Psoas muscle (tissue), 8 donors: Measurements from ENCODE around the gene NSD2. TPM values are rescaled to one million over a fixed set of nuclear protein-coding genes. Genes with fewer than 3 reads are reported as not detected.

Source experiments
- ATAC-seq, 4 donors: fragments of 200-7000 bp; cut with Tn5 transposase; one replicate each; pipeline ENCODE4 v1.9.1; 2020; ENCODE audit warnings: moderate library complexity in 3 of 4, mild to moderate bottlenecking in 2 of 4
- DNase-seq, 2 donors: peaks; one replicate each; pipeline ENCODE4 v3.0.0-alpha.2; 2020
- H3K27ac ChIP-seq: fragments of 200-600 bp; one replicate; pipeline ENCODE4 v1.8.0; 2022
- H3K27me3 ChIP-seq, 3 donors: fragments of 200-600 bp in 1 of 3; one replicate each; pipeline versions ENCODE4 v1.6.1 to v1.8.0; 2013 to 2022; ENCODE audit warnings: low read length in 2 of 3, mild to moderate bottlenecking in 2 of 3, moderate library complexity in 1 of 3; ENCODE audit not compliant: insufficient read depth in 3 of 3
- H3K36me3 ChIP-seq, 2 donors: fragments of 200-600 bp in 1 of 2; one replicate each; pipeline versions ENCODE4 v1.6.1 to v1.8.0; 2013 to 2022; ENCODE audit warnings: low read depth in 1 of 2, mild to moderate bottlenecking in 1 of 2, moderate library complexity in 1 of 2; ENCODE audit not compliant: insufficient read depth in 1 of 2
- H3K4me1 ChIP-seq: fragments of 200-600 bp; one replicate; pipeline ENCODE4 v1.8.0; 2022
- H3K4me3 ChIP-seq: fragments of 200-600 bp; one replicate; pipeline ENCODE4 v1.8.0; 2022; ENCODE audit warnings: mild to moderate bottlenecking
- H3K9me3 ChIP-seq: fragments of 200-600 bp; one replicate; pipeline ENCODE4 v1.8.0; 2022
- CTCF ChIP-seq: fragments of 200-600 bp; IDR thresholded peaks from one replicate; pipeline ENCODE4 v1.8.0; 2022; ENCODE audit warnings: antibody characterized with exemption
- WGBS, 3 donors: extraction: QIAGEN DNeasy Blood & Tissue Kit; methylation state at CpG; one replicate each; pipeline versions ENCODE4 v1.1.6 to v1.1.7; 2013; 5-methylcytosine and 5-hydroxymethylcytosine counted together
- intact Hi-C, 2 donors: fragments of 100-400 bp; cut with DNase I; formaldehyde crosslinking; loops; one replicate each; pipeline versions ENCODE4 v1.11.0 to v1.14.2; 2022
- polyA plus RNA-seq, 3 donors: library from polyadenylated mRNA; stranded (reverse); fragments of 200-250 nt; gene quantifications; one replicate each; pipeline ENCODE4 v1.2.3, GENCODE V29; 2013
- total RNA-seq, 4 donors: library from RNA; stranded (reverse); fragmentation: NEBNext Ultra II Directional in 2 of 4; extraction: Animal tissue kit (Norgen Biotek cat#: 25700) in 2 of 4; gene quantifications; one replicate each; pipeline versions ENCODE4 v1.2.1 to v1.2.4, GENCODE V29; 2021 to 2023
- donor health status: healthy with polysubstance abuse.
- donor health status: DM: no; HTN: no; CAD: no; lungs with moderate emphysema.
- donor health status: Bipolar disorder and iron deficiency.
- donor health status: healthy.
- donor health status: DM: yes; HTN: yes; CAD: no.
- donor health status: DM: no; HTN: no; CAD: no.
- donor health status: DM: no; HTN: no; CAD: no.
- donor health status: DM: yes; HTN: yes; CAD: no.

Gene NSD2
- total and polyA plus RNA-seq, 7 donors = 5.6 to 36.0 (median 21.2) TPM

DNA sequence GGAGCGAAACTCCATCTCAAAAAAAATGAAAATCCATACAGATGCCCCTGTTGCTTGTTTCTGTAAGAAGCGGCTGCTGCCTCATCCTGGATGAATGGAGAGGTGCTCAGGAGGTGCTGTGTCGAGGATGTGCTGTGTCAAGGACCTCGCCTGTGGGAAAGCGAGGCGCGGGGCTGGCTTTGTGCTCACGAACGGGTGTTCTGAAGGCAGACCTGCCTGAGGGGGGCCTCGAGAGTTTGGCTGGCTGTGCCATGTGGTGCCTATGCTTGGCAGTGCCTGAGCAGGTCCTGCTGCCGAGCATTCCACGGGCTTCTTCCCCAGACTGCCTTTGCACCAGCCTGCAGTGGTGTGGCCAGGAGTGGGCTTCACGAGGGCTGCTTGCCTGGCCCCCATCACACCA lies 61.5 kb downstream of the NSD2 start:
- ATAC-seq (no peak), DNase-seq (no peak)
- Histone ChIP-seq H3K27ac (no peak overlapping the region), H3K4me3 (no peak overlapping the region), H3K27me3 (no peaks in the 10 kb centered on the region), H3K9me3 (no peaks in the 10 kb centered on the region), H3K36me3 (peaks cover 3 to 56% of the 10 kb centered on the region in 2 donors), H3K4me1 (no peaks in the 10 kb centered on the region)
- intact Hi-C loops = no loop called here
- TF ChIP-seq CTCF = no peak
- WGBS, 3 donors = 95 to 98% (median 98%) methylated on average over 13 of the region's 13 CpGs

- no peak for ATAC-seq
- peaks cover 3 to 56% of the 10 kb centered on the region in 2 donors for H3K36me3 ChIP-seq
Measured at GRCh38 chr4:1933700-1934099, 62.5 kb downstream of the NSD2 start.

GRCh38 chr4:1937550-1937949 lies 66.4 kb downstream of the NSD2 start:
- DNase-seq (no peak), ATAC-seq (no peak)
- Histone ChIP-seq H3K9me3 (no peaks in the 10 kb centered on the region), H3K36me3 (peaks cover 3 to 44% of the 10 kb centered on the region in 2 donors), H3K27ac (no peak overlapping the region), H3K4me3 (no peak overlapping the region), H3K4me1 (peaks cover 7% of the 10 kb centered on the region), H3K27me3 (no peaks in the 10 kb centered on the region)
- no peak for TF ChIP-seq CTCF
- 95 to 98% (median 97%) methylated on average over 3 of the region's 3 CpGs for WGBS, 3 donors
- intact Hi-C loops = no loop called here

More at GRCh38 chr4:1933700-1934099, 62.5 kb downstream of the NSD2 start:
- TF ChIP-seq CTCF = no peak
- H3K9me3 ChIP-seq = no peaks in the 10 kb centered on the region
- no peaks in the 10 kb centered on the region for H3K4me1 ChIP-seq
- H3K27ac ChIP-seq = no peak overlapping the region
- no peaks in the 10 kb centered on the region for H3K27me3 ChIP-seq
- WGBS, 3 donors = 89 to 96% (median 91%) methylated on average over 3 of the region's 3 CpGs
- intact Hi-C loops = no loop called here
- DNase-seq = no peak
- H3K4me3 ChIP-seq = no peak overlapping the region

GRCh38 chr4:1938027-1938426 lies 66.8 kb downstream of the NSD2 start:
- TF ChIP-seq CTCF = no peak
- peaks cover 7% of the 10 kb centered on the region for H3K4me1 ChIP-seq
- DNase-seq (no peak), ATAC-seq (no peak)
- H3K27ac ChIP-seq = no peak overlapping the region
- H3K27me3 ChIP-seq = no peaks in the 10 kb centered on the region
- intact Hi-C loops = no loop called here
- H3K9me3 ChIP-seq = no peaks in the 10 kb centered on the region
- peaks cover 3 to 44% of the 10 kb centered on the region in 2 donors for H3K36me3 ChIP-seq
- 96 to 98% (median 98%) methylated on average over 8 of the region's 8 CpGs for WGBS, 3 donors
- no peak overlapping the region for H3K4me3 ChIP-seq
